HCT116 (cell line): ENCODE results near the gene INSRR. TPM values are rescaled to one million over a fixed set of nuclear protein-coding genes. Genes with fewer than 3 reads are reported as not detected.
A peak's percentile ranks its signal among the peaks of the same experiment; 100 is the strongest.

Source experiments
- ATAC-seq: fragments of 200-7000 bp; cut with Tn5 transposase; 2 replicates; pipeline ENCODE4 v1.9.1; 2020; ENCODE audit warnings: mild to moderate bottlenecking, moderate library complexity
- BruUV-seq: library from RNA; stranded (reverse); fragments of 400-500 nt; replicated peaks from 2 replicates; lab custom pipeline; 2021; lab: Mats Ljungman, UMichigan
- CTCF ChIA-PET: fragments of 300-600 bp; sonication (Branson Sonifier 250); formaldehyde crosslinking; loops from one replicate; lab custom pipeline; 2021; ENCODE audit warnings: antibody characterized with exemption; lab: Charles Lee
- POLR2A ChIA-PET: fragments of 300-600, 350-600 bp; sonication (Branson Sonifier 250); formaldehyde crosslinking; loops from one replicate; lab custom pipeline; 2021; ENCODE audit warnings: antibody characterized with exemption; lab: Charles Lee
- RAD21 ChIA-PET, 2 experiments: fragments of 300-600 bp; sonication (Branson Sonifier 250); formaldehyde crosslinking; loops; one replicate each; lab custom pipeline; 2023; ENCODE audit warnings: low total read pairs in 2 of 2; ENCODE audit not compliant: uncharacterized antibody in 2 of 2, unreplicated experiment in 2 of 2, low non-redundant PET in 1 of 2; lab: Charles Lee
- DNase-seq: peaks from one replicate; pipeline ENCODE4 v3.0.0-alpha.2; 2010; ENCODE audit warnings: low read depth, low spot score
- H2AFZ ChIP-seq: fragments of 200-600 bp; shearing (Covaris generic), sonication (generic); 2 replicates; pipeline ENCODE4 v1.6.1; 2017; ENCODE audit warnings: low read depth, mixed run types, mixed read lengths, antibody characterized with exemption, low read length; ENCODE audit not compliant: poor library complexity, severe bottlenecking
- H3K27ac ChIP-seq: 2 replicates; pipeline ENCODE4 v1.5.1; 2012; ENCODE audit warnings: low read depth, low read length
- H3K27me3 ChIP-seq: fragments of 200-600 bp; sonication (generic); 2 replicates; pipeline ENCODE4 v1.6.1; 2016; ENCODE audit warnings: mixed run types, low read length, mixed read lengths; ENCODE audit not compliant: insufficient read depth
- H3K36me3 ChIP-seq, 2 experiments: fragments of 200-500 bp in 1 of 2; fragments of 200-600 bp in 1 of 2; sonication (Bioruptor generic) in 1 of 2; sonication (generic) in 1 of 2; 2 replicates each; pipeline versions ENCODE4 v1.5.1 to v1.6.1; 2014 to 2016; ENCODE audit warnings: low read length in 2 of 2, inconsistent platforms in 1 of 2, mixed read lengths in 1 of 2, mixed run types in 1 of 2; ENCODE audit not compliant: insufficient read depth in 2 of 2, control insufficient read depth in 1 of 2
- H3K4me1 ChIP-seq, 2 experiments: fragments of 200-600 bp in 1 of 2; sonication (generic) in 1 of 2; 2 replicates each; pipeline versions ENCODE4 v1.5.1 to v1.6.1; 2012 to 2017; ENCODE audit warnings: low read length in 2 of 2, inconsistent platforms in 1 of 2, mild to moderate bottlenecking in 1 of 2, mixed read lengths in 1 of 2, mixed run types in 1 of 2, moderate library complexity in 1 of 2; ENCODE audit not compliant: insufficient read depth in 2 of 2, control insufficient read depth in 1 of 2
- H3K4me2 ChIP-seq: fragments of 200-600 bp; sonication (generic); 2 replicates; pipeline ENCODE4 v1.6.1; 2017; ENCODE audit warnings: mixed run types, low read length, mixed read lengths
- H3K4me3 ChIP-seq, 2 experiments: fragments of 200-600 bp in 1 of 2; sonication (generic) in 1 of 2; replicated peaks in 1 of 2; 2 replicates each; pipeline ENCODE4 v1.5.1; 2011 to 2016; ENCODE audit warnings: low read length in 2 of 2, control low read depth in 1 of 2, low read depth in 1 of 2, mild to moderate bottlenecking in 1 of 2, mixed read lengths in 1 of 2, mixed run types in 1 of 2
- H3K79me2 ChIP-seq: fragments of 200-600 bp; sonication (generic); 2 replicates; pipeline ENCODE4 v1.6.1; 2017; ENCODE audit warnings: mild to moderate bottlenecking, mixed run types, low read length, moderate library complexity, mixed read lengths; ENCODE audit not compliant: insufficient read depth
- H3K9ac ChIP-seq: fragments of 200-600 bp; sonication (generic); 2 replicates; pipeline ENCODE4 v1.6.1; 2016; ENCODE audit warnings: low read length, mixed read lengths
- H3K9me2 ChIP-seq: fragments of 200-600 bp; sonication (generic), shearing (Covaris generic); 2 replicates; pipeline ENCODE4 v1.6.1; 2017; ENCODE audit warnings: mixed run types, mild to moderate bottlenecking, moderate library complexity; ENCODE audit not compliant: insufficient read depth
- H3K9me3 ChIP-seq, 2 experiments: fragments of 200-500 bp in 1 of 2; fragments of 200-600 bp in 1 of 2; sonication (Bioruptor generic) in 1 of 2; sonication (generic) in 1 of 2; 2 replicates each; pipeline ENCODE4 v1.6.1; 2014 to 2017; ENCODE audit warnings: low read length in 2 of 2, mixed read lengths in 2 of 2, inconsistent platforms in 1 of 2, low read depth in 1 of 2, mild to moderate bottlenecking in 1 of 2, mixed run types in 1 of 2, moderate library complexity in 1 of 2; ENCODE audit not compliant: control insufficient read depth in 1 of 2, insufficient read depth in 1 of 2
- H4K20me1 ChIP-seq: fragments of 200-600 bp; sonication (generic), shearing (Covaris generic); 2 replicates; pipeline ENCODE4 v1.6.1; 2017; ENCODE audit warnings: mixed run types, mild to moderate bottlenecking, moderate library complexity; ENCODE audit not compliant: insufficient read depth
- CBX3 ChIP-seq: IDR thresholded peaks from 2 replicates; pipeline ENCODE4 v1.6.1; 2012; ENCODE audit warnings: low read depth
- CEBPB ChIP-seq: IDR thresholded peaks from 2 replicates; pipeline ENCODE4 v1.6.1; 2012; ENCODE audit warnings: low read depth
- EGR1 ChIP-seq: IDR thresholded peaks from 2 replicates; pipeline ENCODE4 v1.6.1; 2012; ENCODE audit warnings: low read depth
- EZH2 ChIP-seq: fragments of 200-600 bp; sonication (generic); IDR thresholded peaks from 2 replicates; pipeline ENCODE4 v1.6.1; 2017; ENCODE audit warnings: antibody characterized with exemption, mixed run types
- EZH2phosphoT487 ChIP-seq: fragments of 200-600 bp; IDR thresholded peaks from 2 replicates; pipeline ENCODE4 v1.6.1; 2018; ENCODE audit warnings: antibody characterized with exemption, borderline replicate concordance
- JUND ChIP-seq: IDR thresholded peaks from 2 replicates; pipeline ENCODE4 v1.6.1; 2012
- POLR2AphosphoS5 ChIP-seq: IDR thresholded peaks from 2 replicates; pipeline ENCODE4 v1.6.1; 2011; ENCODE audit warnings: mild to moderate bottlenecking, low read depth, low read length, moderate library complexity
- RAD21 ChIP-seq: IDR thresholded peaks from 2 replicates; pipeline ENCODE4 v1.6.1; 2012; ENCODE audit warnings: low read depth, mild to moderate bottlenecking
- SRF ChIP-seq: IDR thresholded peaks from 2 replicates; pipeline ENCODE4 v1.6.1; 2012; ENCODE audit warnings: low read depth
- TCF7L2 ChIP-seq: IDR thresholded peaks from 2 replicates; pipeline ENCODE4 v1.7.0; 2011; ENCODE audit warnings: borderline replicate concordance, inconsistent platforms; ENCODE audit not compliant: insufficient read depth, insufficient read length; ENCODE audit errors: extremely low read depth
- YY1 ChIP-seq: IDR thresholded peaks from 2 replicates; pipeline ENCODE4 v1.6.1; 2011; ENCODE audit warnings: low read length, low read depth, moderate library complexity, mild to moderate bottlenecking; ENCODE audit not compliant: insufficient replicate concordance; ENCODE audit errors: extremely low read depth
- ZFX ChIP-seq: fragments of 450-650 bp; IDR thresholded peaks from 2 replicates; pipeline ENCODE4 v1.6.1; 2017
- ZNF274 ChIP-seq: fragments of 200-500 bp; sonication (Bioruptor generic); IDR thresholded peaks from 2 replicates; pipeline ENCODE4 v1.6.1; 2014; ENCODE audit warnings: mild to moderate bottlenecking, low read depth, low read length, inconsistent platforms
- intact Hi-C: fragments of 100-400 bp; cut with micrococcal nuclease; formaldehyde crosslinking; loops from 2 replicates; pipeline ENCODE4 v1.10.0; 2022
- total RNA-seq: library from RNA; stranded (reverse); gene quantifications from one replicate; pipeline ENCODE4 v1.2.1, GENCODE V29; 2021; ENCODE audit not compliant: unreplicated experiment
- TF ChIP-seq, protein P1 (sequence below): IDR thresholded peaks from 2 replicates; pipeline ENCODE4 v1.6.1; 2012
- TF ChIP-seq, protein P2 (sequence below), 3 experiments: fragments of 200-600 bp in 1 of 3; sonication (generic) in 1 of 3; IDR thresholded peaks in 2 of 3; conservative IDR thresholded peaks in 1 of 3; 2 replicates each; pipeline ENCODE4 v1.5.1; 2012 to 2017; ENCODE audit warnings: low read depth in 2 of 3, low read length in 2 of 3, antibody characterized with exemption in 1 of 3, borderline replicate concordance in 1 of 3, control low read depth in 1 of 3, mild to moderate bottlenecking in 1 of 3, mixed read lengths in 1 of 3, mixed run types in 1 of 3, moderate library complexity in 1 of 3; ENCODE audit not compliant: insufficient read depth in 1 of 3

Gene INSRR
- total RNA-seq, 1 experiment from 2014 or later, result not detected

DNA sequence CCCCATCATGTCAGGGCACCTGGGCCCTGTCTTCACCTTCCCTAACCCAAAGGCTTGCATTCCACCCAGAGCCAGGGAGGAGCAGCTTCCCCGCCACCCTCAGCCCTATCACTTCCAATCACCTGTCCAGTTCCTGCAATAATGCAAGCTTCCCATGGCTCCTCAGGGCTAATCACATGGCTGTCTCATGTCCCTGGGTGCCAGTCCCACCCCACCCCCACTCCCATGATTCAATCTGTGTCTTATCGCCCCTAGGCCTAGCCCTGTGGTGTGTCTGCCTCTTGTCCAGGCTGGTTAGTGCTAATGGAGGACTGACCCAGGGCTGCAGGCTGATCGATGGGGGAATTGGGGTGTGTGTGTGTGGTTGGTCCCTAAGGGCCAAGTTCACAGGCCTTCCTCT is 23.6 kb upstream of the INSRR start:
- Histone ChIP-seq H3K4me1 (peaks cover 0 to 7% of the 10 kb centered on the region in 2 experiments; a peak in 1 of 4 replicates), H2AFZ (no peak overlapping the region), H3K27me3 (0 out of 2 replicates have a peak, but pooled peaks cover 3% of the 10 kb centered on the region), H4K20me1 (no peaks in the 10 kb centered on the region), H3K9me2 (no peaks in the 10 kb centered on the region), H3K79me2 (no peaks in the 10 kb centered on the region), H3K4me3 (no peak overlapping the region), H3K36me3 (no peaks in the 10 kb centered on the region), H3K27ac (no peak overlapping the region), H3K9ac (no peak overlapping the region), H3K4me2 (no peak overlapping the region), H3K9me3 (no peaks in the 10 kb centered on the region)
- DNase-seq (no peak), ATAC-seq (peak; percentile 20; the same call in 1 of the 2 replicates)
- POLR2A ChIA-PET, result no interaction called here
- RAD21 ChIA-PET, result no interaction called here
- no TSS peak for BruUV-seq
- intact Hi-C loops, result no loop called here
- CTCF ChIA-PET, result no interaction called here
- no peak for TF ChIP-seq TCF7L2
- TF ChIP-seq CBX3, result no peak
- TF ChIP-seq JUND, result no peak
- TF ChIP-seq EZH2, result no peak
- no peak for TF ChIP-seq SRF
- no peak for TF ChIP-seq EGR1
- no peak for TF ChIP-seq POLR2AphosphoS5
- no peak for TF ChIP-seq CEBPB
- TF ChIP-seq, protein P1, sequence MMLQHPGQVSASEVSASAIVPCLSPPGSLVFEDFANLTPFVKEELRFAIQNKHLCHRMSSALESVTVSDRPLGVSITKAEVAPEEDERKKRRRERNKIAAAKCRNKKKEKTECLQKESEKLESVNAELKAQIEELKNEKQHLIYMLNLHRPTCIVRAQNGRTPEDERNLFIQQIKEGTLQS, result no peak
- TF ChIP-seq YY1, result no peak
- TF ChIP-seq ZFX, result no peak
- TF ChIP-seq RAD21, result no peak
- no peak for TF ChIP-seq EZH2phosphoT487
- TF ChIP-seq, protein P2, sequence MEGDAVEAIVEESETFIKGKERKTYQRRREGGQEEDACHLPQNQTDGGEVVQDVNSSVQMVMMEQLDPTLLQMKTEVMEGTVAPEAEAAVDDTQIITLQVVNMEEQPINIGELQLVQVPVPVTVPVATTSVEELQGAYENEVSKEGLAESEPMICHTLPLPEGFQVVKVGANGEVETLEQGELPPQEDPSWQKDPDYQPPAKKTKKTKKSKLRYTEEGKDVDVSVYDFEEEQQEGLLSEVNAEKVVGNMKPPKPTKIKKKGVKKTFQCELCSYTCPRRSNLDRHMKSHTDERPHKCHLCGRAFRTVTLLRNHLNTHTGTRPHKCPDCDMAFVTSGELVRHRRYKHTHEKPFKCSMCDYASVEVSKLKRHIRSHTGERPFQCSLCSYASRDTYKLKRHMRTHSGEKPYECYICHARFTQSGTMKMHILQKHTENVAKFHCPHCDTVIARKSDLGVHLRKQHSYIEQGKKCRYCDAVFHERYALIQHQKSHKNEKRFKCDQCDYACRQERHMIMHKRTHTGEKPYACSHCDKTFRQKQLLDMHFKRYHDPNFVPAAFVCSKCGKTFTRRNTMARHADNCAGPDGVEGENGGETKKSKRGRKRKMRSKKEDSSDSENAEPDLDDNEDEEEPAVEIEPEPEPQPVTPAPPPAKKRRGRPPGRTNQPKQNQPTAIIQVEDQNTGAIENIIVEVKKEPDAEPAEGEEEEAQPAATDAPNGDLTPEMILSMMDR (IDR thresholded peaks at IDR 0.05 in 2 of 3, conservative IDR thresholded peaks at IDR 0.05 in 1 of 3; ENCODE audit: borderline replicate concordance in 1 of 3, insufficient read depth in 1 of 3, low read depth in 2 of 3, low read length in 2 of 3), result no peak
- no peak for TF ChIP-seq ZNF274
